ENCODE measurements around the gene MYRF. TPM values are rescaled to one million over a fixed set of nuclear protein-coding genes. Genes with fewer than 3 reads are reported as not detected.

Gene MYRF
- total and polyA plus RNA-seq, 7 donors = 0.01 to 0.24 (median 0.11) TPM; not detected in 1

DNA sequence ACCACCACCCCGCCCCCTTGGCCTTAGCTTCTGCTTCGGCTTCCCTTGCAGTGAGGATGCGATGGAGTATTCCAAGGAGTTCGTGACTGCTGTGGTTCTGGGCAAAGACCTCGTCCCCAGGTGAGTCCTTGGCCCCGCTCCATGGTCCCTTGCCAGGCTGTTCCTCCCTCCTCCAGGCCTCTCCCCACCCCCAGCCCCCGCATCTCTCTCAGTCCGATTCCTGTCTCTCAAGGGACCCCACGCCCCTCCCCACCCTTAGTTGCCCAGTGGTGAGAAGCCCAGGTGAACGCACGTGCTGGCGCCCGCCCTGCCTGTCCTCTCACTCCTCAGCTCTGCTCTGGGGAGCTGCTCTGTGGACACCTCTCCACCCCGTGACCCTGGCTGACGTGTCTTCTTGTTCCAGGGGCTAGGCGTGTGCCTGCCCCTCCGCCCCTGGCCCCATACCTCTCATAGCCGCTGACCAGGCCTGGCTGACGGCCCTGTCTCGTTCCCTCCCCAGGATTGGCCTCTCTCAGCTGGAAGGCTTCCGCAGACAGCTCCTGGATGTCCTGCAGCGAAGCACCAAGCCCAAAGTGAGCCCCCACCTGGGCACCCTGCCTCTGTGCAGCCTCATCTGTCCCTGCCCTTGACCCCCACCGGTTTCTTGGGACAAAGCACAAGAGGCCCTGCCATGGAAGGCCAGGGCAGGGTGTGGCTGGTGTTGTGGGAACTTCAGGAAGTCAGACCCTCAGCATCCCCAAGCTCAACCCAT is 14.6 kb upstream of the MYRF start:
- ATAC-seq (no peak), DNase-seq (no peak)

GRCh38 chr11:61738776-61739175 is 13.7 kb upstream of the MYRF start:
- intact Hi-C loops (cut with DNase I) = loop anchor here in 1 of 2 donors (10.0 kb wide), 1 partner anchor 264 kb away; no protein-coding TSS in a partner anchor
- Histone ChIP-seq H3K27ac (no peak overlapping the region), H3K36me3 (ENCODE audit: insufficient read depth in 1 of 2, low read depth in 1 of 2) (peaks cover 0 to 49% of the 10 kb centered on the region in 2 donors), H3K9me3 (no peaks in the 10 kb centered on the region), H3K4me1 (no peaks in the 10 kb centered on the region), H3K4me3 (no peak overlapping the region), H3K27me3 (ENCODE audit: insufficient read depth in 3 of 3, low read length in 2 of 3) (no peaks in the 10 kb centered on the region)
- DNase-seq (no peak), ATAC-seq (no peak)
- 72 to 90% (median 86%) methylated on average over 6 to 7 of the region's 7 CpGs for WGBS, 3 donors
- no peak for TF ChIP-seq CTCF (IDR thresholded peaks at IDR 0.05)

More for the DNA sequence above, 14.6 kb upstream of the MYRF start:
- WGBS, 3 donors = 82 to 89% (median 89%) methylated on average over 22 to 23 of the region's 23 CpGs
- H3K9me3 ChIP-seq = no peaks in the 10 kb centered on the region
- no peaks in the 10 kb centered on the region for H3K27me3 ChIP-seq (ENCODE audit: insufficient read depth in 3 of 3, low read length in 2 of 3)
- H3K27ac ChIP-seq = no peak overlapping the region
- H3K4me1 ChIP-seq = peaks cover 5% of the 10 kb centered on the region
- no peak overlapping the region for H3K4me3 ChIP-seq
- H3K36me3 ChIP-seq (ENCODE audit: insufficient read depth in 1 of 2, low read depth in 1 of 2) = peaks cover 0 to 46% of the 10 kb centered on the region in 2 donors
- no peak for TF ChIP-seq CTCF (IDR thresholded peaks at IDR 0.05)
- intact Hi-C loops (cut with DNase I) = loop anchor here in 1 of 2 donors (10.0 kb wide), 1 partner anchor 263 kb away; no protein-coding TSS in a partner anchor

GRCh38 chr11:61739413-61739812 is 13.0 kb upstream of the MYRF start:
- intact Hi-C loops (cut with DNase I) = loop anchor here in 1 of 2 donors (10.0 kb wide), 1 partner anchor 265 kb away; no protein-coding TSS in a partner anchor

GRCh38 chr11:61739966-61740365 is 12.5 kb upstream of the MYRF start:
- no peaks in the 10 kb centered on the region for H3K9me3 ChIP-seq
- no peaks in the 10 kb centered on the region for H3K27me3 ChIP-seq (ENCODE audit: insufficient read depth in 3 of 3, low read length in 2 of 3)
- peaks cover 0 to 52% of the 10 kb centered on the region in 2 donors for H3K36me3 ChIP-seq (ENCODE audit: insufficient read depth in 1 of 2, low read depth in 1 of 2)
- intact Hi-C loops (cut with DNase I) = loop anchor here in 1 of 2 donors (10.0 kb wide), 1 partner anchor 265 kb away; no protein-coding TSS in a partner anchor
- no peak for TF ChIP-seq CTCF (IDR thresholded peaks at IDR 0.05)
- no peaks in the 10 kb centered on the region for H3K4me1 ChIP-seq
- no peak overlapping the region for H3K27ac ChIP-seq
- ATAC-seq (no peak), DNase-seq (no peak)
- WGBS, 3 donors = 46 to 55% (median 55%) methylated on average over 6 to 7 of the region's 7 CpGs
- H3K4me3 ChIP-seq = no peak overlapping the region

More at GRCh38 chr11:61739413-61739812, 13.0 kb upstream of the MYRF start:
- no peak overlapping the region for H3K27ac ChIP-seq
- DNase-seq = no peak
- no peaks in the 10 kb centered on the region for H3K9me3 ChIP-seq
- H3K27me3 ChIP-seq (ENCODE audit: insufficient read depth in 3 of 3, low read length in 2 of 3) = no peaks in the 10 kb centered on the region
- no peak overlapping the region for H3K4me3 ChIP-seq
- no peak for TF ChIP-seq CTCF (IDR thresholded peaks at IDR 0.05)
- 84 to 95% (median 85%) methylated on average over 14 to 15 of the region's 15 CpGs for WGBS, 3 donors
- H3K36me3 ChIP-seq (ENCODE audit: insufficient read depth in 1 of 2, low read depth in 1 of 2) = peaks cover 0 to 55% of the 10 kb centered on the region in 2 donors
- no peaks in the 10 kb centered on the region for H3K4me1 ChIP-seq
- ATAC-seq = no peak

Data from psoas muscle (tissue), 8 donors.